Tibial nerve (tissue), 4 donors: ENCODE results near the gene EP400.

ENCODE experiments used
- CTCF ChIP-seq, 5 experiments: fragments of 200-600 bp in 3 of 5; fragments of 450-650 bp in 2 of 5; sonication (generic) in 3 of 5; IDR thresholded peaks; one replicate each; pipeline ENCODE4 v1.5.1; 2016 to 2019; ENCODE audit warnings: antibody characterized with exemption in 5 of 5, mild to moderate bottlenecking in 3 of 5, moderate library complexity in 2 of 5
- EP300 ChIP-seq, 2 donors: sonication (generic); formaldehyde crosslinking; IDR thresholded peaks; one replicate each; pipeline ENCODE4 v1.6.1; 2017; ENCODE audit warnings: antibody characterized with exemption in 2 of 2, mild to moderate bottlenecking in 1 of 2
- POLR2A ChIP-seq, 2 donors: fragments of 450-650 bp; IDR thresholded peaks; one replicate each; pipeline ENCODE4 v1.6.1; 2017; ENCODE audit warnings: antibody characterized with exemption in 2 of 2, mild to moderate bottlenecking in 2 of 2, moderate library complexity in 2 of 2

- TF ChIP-seq POLR2A (IDR thresholded peaks at IDR 0.05), result no peak
- no peak for TF ChIP-seq CTCF (IDR thresholded peaks at IDR 0.05)
- no peak for TF ChIP-seq EP300 (IDR thresholded peaks at IDR 0.05)
These were observed 39.3 kb downstream of the EP400 start for GRCh38 chr12:131989021-131989420.
